HG02798 (cell line): ENCODE data around the gene ZC3H15.

Source experiments
- ATAC-seq: cut with Tn5 transposase; IDR thresholded peaks from one replicate; pipeline ENCODE4 v1.9.1; 2021; ENCODE audit warnings: mild to moderate bottlenecking; ENCODE audit not compliant: unreplicated experiment, poor library complexity

ZC3H15 gene

DNA sequence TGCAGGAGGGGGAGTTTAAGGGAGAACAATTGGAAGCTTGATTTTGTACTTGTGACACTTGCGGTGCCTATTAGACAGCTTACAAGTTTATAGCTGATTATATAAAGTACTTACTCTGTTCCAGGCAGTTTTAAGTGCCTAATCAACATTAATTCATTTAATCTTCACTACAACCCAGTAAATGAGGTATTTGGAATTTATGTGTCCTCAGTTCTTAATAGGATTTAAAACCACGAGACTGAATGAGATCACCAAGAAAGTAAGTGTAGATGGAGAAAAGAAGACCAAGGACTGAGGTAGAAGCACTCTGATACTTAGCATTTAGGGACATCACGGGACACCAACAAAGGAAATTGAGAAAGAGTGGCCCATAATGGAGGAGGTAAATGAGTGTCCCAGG lies 49.8 kb downstream of the ZC3H15 start:
- no peak for ATAC-seq

DNA sequence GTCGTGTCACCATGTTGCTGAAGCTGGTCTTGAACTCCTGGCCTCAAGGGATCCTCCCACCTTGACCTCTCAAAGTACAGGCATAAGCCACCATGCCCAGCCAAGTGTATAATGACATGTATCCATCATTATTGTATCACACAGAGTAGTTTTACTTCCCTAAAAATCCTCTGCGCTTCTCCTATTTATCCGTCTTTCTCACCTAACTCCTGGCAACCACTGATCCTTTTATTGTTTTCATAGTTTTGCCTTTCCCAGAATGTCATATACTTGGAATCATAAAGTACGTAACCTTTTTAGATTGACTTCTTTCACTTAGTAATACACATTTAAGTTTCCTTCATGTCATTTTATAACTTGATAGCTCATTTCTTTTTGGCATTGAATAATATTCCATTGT lies 51.0 kb downstream of the ZC3H15 start:
- no peak for ATAC-seq

DNA sequence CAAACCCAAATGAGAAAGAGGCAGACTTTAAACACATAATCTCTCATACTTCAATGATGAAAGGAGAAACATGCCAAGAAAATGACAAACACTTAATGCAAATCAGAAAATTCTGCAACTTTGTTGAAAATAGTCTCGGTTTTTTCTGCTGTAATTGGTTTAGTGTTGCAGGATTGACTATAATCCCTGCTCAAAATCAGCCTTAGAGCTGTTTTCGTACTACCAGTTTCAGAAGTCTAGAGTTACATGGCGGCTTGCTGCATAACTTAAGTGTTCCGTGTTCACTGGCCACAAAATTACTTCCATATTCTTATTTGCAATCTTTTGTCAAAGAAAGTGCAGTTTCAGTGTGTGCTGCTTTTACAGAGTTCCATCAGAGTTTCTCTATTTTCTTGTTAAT lies 54.9 kb downstream of the ZC3H15 start:
- ATAC-seq: no peak

DNA sequence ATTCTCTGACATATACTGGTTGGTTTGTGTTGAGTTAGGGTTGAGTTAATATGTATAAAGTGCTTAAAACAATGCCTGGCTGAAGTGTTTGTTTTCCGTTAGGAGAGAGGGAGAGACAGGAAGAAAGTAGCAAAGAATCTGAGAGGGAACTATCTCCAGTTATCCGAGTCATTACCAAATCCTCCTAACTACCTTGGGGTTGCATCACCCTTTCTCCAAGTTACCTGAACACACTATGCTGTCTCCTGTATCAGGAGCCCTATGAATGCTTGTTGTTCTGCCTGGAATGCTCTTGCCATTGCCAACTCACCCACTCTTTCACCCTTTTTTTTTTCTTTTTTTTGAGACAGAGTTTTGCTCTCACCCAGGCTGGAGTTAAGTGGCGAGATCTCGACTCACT lies 55.9 kb downstream of the ZC3H15 start:
- ATAC-seq: no peak

DNA sequence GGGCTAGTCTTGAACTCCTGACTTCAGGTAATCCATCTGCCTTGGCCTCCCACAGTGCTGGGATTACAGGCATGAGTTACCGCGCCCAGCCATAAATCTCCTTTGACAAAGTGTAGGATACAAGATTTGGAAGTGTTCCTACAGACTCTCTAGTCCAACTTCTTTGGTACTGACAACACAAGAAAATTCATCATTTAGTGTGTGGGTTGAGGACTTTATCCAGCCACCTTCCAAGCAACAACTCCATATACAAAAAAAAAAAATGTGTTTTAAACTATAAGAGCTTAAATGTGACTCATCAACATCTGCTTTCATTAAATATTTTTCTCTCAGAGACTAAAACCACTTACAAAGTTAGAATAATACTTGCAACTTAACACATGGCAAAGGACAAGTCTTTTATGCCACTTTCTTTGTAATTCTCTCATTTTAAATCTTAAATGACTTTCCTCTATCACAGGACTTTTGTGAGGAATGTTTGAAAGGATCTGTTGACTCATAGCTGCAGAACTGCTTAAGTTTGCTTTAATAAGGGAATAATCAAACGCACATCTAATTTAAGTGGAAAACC lies 57.6 kb downstream of the ZC3H15 start:
- no peak for ATAC-seq

DNA sequence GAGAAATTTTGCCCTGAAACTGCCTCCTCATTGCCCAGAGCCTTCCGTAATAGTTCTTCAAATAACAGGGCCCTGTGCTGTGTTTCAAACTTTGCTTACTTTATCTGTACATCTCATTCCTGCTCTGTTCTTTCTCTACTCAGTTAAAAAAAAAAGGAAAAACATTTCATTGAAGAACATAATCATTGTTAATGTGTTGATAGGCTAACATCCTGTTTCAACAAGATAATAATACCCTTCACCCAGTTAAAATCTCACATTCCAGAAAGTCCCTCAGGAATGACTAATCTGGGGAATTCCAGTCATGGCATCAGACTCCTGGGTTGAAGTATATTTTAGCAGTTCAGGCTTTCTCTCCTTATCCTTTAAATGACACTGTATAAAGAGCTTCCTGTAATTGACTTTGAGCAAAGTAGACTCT lies 58.2 kb downstream of the ZC3H15 start:
- ATAC-seq: no peak

DNA sequence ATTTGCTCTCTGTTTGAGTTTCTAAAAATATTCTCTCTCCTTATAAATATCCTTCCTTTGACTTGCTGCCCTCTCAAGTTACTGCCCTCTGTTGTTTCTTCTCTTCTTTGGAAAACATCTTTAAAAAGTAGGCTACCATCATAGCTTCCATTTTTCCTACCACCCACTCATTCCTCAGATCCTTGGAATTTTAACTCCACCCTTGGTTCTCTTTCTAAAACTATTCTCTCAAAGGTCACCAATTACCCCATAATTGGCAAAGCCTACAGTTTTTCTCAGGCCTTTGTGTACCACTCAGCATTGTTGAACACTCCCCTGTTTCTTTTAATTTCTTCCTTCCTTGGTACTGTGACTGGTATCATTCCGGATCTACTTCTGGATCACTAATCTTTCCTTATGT lies 60.8 kb downstream of the ZC3H15 start:
- ATAC-seq: no peak

DNA sequence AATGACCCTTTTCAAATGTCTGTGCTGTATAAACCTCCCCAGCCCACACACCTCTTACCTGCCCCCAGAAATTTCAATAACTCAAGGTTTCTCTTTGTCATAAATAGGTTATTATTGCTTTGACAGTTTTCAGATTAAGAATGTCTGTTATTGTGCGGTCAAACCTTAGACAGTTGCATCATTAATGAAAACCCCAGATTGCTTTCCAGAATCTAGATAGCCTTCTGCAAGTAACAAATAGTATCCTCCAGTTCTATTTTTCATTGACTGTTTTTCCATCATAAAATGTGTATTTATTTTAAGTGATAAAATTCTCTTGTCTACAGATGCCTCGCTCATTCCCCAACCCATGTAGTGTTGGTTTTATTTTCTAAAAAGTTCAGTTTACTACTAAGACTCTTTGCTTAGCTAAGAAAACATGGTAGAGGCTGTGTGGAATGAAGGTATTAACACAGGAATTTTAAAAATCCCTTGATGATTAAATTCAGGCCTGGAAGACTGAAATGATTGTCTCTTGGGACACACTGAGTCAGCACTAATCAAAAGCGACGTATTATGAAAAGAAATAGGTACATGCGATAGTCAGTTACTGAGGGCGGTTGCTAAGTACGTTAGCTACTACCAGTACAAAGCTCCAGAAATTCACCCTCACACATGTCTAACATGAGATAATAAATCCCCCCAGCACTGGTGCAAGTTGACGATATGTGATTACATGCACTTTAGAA lies 65.4 kb downstream of the ZC3H15 start:
- no peak for ATAC-seq

DNA sequence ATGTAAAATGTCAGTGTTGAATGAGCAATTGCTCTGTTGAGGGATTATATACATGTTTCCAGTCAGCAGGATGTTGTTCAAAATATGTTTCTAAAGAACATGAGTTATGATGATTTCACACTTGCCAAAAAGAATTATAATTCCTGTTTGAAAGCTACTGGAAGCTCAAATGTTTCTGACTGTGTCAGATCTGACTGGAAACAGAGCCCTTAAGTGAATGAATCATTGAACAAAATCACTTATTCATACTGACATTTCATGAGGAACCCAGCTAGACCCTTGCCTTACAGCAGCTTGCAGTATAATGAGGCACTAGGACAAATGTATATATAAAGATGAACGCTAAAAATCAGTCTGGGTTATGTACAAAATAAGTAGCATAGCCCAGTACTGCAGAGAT lies 68.4 kb downstream of the ZC3H15 start:
- no peak for ATAC-seq

DNA sequence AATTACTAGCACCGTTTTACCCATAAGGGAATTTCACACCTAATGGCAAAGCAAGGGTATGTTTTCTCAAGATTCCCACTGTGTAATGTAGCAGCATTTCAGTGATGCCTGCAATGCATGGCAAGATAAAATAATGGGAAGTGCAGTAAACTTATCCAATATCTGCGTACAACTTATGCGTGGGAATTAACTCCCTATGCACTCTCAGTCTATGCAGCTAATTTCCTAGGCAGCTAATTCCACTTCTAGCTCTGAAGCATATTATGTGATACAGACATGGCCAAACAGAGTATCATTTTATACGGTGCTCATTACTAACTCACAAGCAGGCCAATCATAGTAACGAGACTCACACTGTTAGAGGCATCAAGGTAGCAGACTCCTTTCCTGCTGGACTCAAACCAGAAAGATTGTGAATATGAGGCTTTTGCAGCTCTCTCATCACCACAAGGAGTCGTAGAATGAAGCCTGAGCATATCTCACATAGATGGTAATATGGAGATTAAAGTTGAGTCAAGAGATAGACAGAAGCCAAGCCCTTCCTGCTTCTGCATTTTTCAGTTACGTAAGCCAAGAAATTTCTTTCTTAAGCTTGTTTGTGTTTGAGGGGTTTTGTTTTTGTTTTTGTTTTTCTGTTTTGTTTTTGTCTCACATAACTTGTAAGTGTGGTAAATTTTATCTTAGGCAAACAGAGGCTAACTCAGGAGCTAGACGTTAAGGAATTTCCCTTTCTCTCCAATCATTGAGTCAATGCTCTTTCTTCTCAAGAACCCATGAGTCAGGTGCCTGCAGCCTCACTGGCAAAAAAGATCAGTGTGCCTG lies 69.0 kb downstream of the ZC3H15 start:
- ATAC-seq: no peak

DNA sequence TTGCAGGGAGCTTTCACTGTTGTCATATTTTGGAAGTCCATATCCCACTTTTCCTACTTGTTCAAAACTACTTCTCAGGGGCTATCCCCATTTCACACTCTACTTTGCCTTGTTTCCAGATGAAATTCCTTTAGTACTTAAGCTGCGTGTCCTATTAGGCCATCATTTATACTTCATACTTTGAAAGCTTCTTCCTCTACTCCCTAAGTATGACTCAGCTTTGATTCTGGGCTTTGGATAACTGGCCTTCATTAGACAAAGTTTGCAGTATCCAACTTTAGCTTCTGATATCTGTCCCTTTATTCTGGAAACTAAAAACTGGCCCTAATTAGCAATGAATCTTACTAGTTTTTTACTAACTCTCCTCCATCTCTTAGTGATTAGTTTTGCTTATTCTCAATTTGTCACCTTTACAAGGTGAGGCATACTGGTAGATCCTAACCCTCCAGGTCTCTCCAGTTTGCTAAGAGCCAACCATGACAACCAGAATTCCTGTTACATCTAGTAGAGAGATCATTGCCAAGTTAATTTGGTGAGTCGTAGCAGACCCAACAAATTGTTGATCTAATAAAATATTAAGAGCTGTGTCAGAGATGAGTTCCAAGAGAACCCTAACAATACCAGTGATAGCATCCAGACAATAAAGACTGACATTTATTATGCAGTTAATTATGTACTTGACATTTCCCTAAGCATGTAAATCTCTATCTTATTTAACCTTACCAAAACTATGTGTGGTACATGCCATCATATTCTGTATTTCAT lies 72.6 kb downstream of the ZC3H15 start:
- ATAC-seq: no peak
